ENCODE measurements around the gene ACBD6. TPM values are rescaled to one million over a fixed set of nuclear protein-coding genes. Genes with fewer than 3 reads are reported as not detected.

The ACBD6 gene
- total RNA-seq, 1 donor from 2014 or later = 43.4 TPM

GRCh38 chr1:180524160-180524914 lies 22.0 kb upstream of the ACBD6 start:
- Histone ChIP-seq H3K9me3 (ENCODE audit: insufficient read depth, low read depth, low read length) (no peaks in the 10 kb centered on the region), H3K4me1 (ENCODE audit: insufficient read depth, low read length) (peaks cover 9% of the 10 kb centered on the region), H4K20me1 (ENCODE audit: insufficient read depth, low read length) (no peaks in the 10 kb centered on the region), H3K4me2 (ENCODE audit: low read length) (no peak overlapping the region), H3K4me3 (ENCODE audit: insufficient read depth, low read depth, low read length) (no peak overlapping the region), H2AFZ (ENCODE audit: low read depth, low read length) (no peak overlapping the region), H3K79me2 (ENCODE audit: insufficient read depth, low read length) (no peaks in the 10 kb centered on the region), H3K9ac (ENCODE audit: low read length) (no peak overlapping the region), H3K27me3 (ENCODE audit: insufficient read depth, low read length) (no peaks in the 10 kb centered on the region), H3K27ac (ENCODE audit: low read depth, low read length) (no peak overlapping the region), H3K36me3 (ENCODE audit: insufficient read depth, low read length) (no peaks in the 10 kb centered on the region)
- H3K9me3 Mint-ChIP-seq (ENCODE audit: unreplicated experiment) = peaks cover 3% of the 10 kb centered on the region
- FAIRE-seq (no peak), DNase-seq (ENCODE audit: low read depth) (no peak)
- no peak overlapping the region for H3K4me3 Mint-ChIP-seq (ENCODE audit: unreplicated experiment)
- peak overlapping the region; percentile 35 for H3K27ac Mint-ChIP-seq (ENCODE audit: unreplicated experiment)
- TF ChIP-seq CTCF (IDR thresholded peaks at IDR 0.05; ENCODE audit: insufficient read depth, low read depth, low read length) (no peak), EZH2 (IDR thresholded peaks at IDR 0.05; ENCODE audit: insufficient read depth, low read length) (no peak)
- H3K4me1 Mint-ChIP-seq (ENCODE audit: low read depth, unreplicated experiment) = peaks cover 46% of the 10 kb centered on the region
- no peaks in the 10 kb centered on the region for H3K36me3 Mint-ChIP-seq (ENCODE audit: low read depth, unreplicated experiment)
- H3K27me3 Mint-ChIP-seq (ENCODE audit: low read depth, unreplicated experiment) = no peaks in the 10 kb centered on the region

DNA sequence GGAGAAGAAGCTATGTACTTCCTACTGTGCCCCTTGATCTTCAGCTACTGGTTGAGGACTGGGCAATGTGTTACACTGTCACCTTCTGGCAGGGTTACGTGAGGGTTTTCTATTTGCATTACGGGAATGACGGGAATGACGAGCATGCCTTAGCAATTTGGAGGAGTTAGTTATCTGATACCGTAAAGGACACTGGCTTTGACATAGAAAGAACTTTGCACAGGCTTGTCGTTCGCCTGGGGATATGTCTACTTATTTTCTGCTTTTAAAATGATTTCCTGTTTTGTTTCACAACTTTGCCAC lies 19.8 kb upstream of the ACBD6 start:
- H3K4me1 Mint-ChIP-seq (ENCODE audit: low read depth, unreplicated experiment) = peaks cover 40% of the 10 kb centered on the region
- Histone ChIP-seq H3K27ac (ENCODE audit: low read depth, low read length) (no peak overlapping the region), H3K9me3 (ENCODE audit: insufficient read depth, low read depth, low read length) (no peaks in the 10 kb centered on the region), H3K9ac (ENCODE audit: low read length) (no peak overlapping the region), H3K4me3 (ENCODE audit: insufficient read depth, low read depth, low read length) (no peak overlapping the region), H2AFZ (ENCODE audit: low read depth, low read length) (no peak overlapping the region), H3K27me3 (ENCODE audit: insufficient read depth, low read length) (no peaks in the 10 kb centered on the region), H3K36me3 (ENCODE audit: insufficient read depth, low read length) (no peaks in the 10 kb centered on the region), H4K20me1 (ENCODE audit: insufficient read depth, low read length) (no peaks in the 10 kb centered on the region), H3K4me2 (ENCODE audit: low read length) (no peak overlapping the region), H3K4me1 (ENCODE audit: insufficient read depth, low read length) (peaks cover 3% of the 10 kb centered on the region), H3K79me2 (ENCODE audit: insufficient read depth, low read length) (no peaks in the 10 kb centered on the region)
- no peaks in the 10 kb centered on the region for H3K27me3 Mint-ChIP-seq (ENCODE audit: low read depth, unreplicated experiment)
- TF ChIP-seq CTCF (IDR thresholded peaks at IDR 0.05; ENCODE audit: insufficient read depth, low read depth, low read length) (no peak), EZH2 (IDR thresholded peaks at IDR 0.05; ENCODE audit: insufficient read depth, low read length) (no peak)
- H3K27ac Mint-ChIP-seq (ENCODE audit: unreplicated experiment) = no peak overlapping the region
- DNase-seq (ENCODE audit: low read depth) = no peak
- no peak for FAIRE-seq
- peaks cover 3% of the 10 kb centered on the region for H3K9me3 Mint-ChIP-seq (ENCODE audit: unreplicated experiment)
- no peak overlapping the region for H3K4me3 Mint-ChIP-seq (ENCODE audit: unreplicated experiment)
- no peaks in the 10 kb centered on the region for H3K36me3 Mint-ChIP-seq (ENCODE audit: low read depth, unreplicated experiment)

GRCh38 chr1:180521474-180522212 lies 19.3 kb upstream of the ACBD6 start:
- H3K4me1 ChIP-seq (ENCODE audit: insufficient read depth, low read length) = no peaks in the 10 kb centered on the region
- H3K36me3 Mint-ChIP-seq (ENCODE audit: low read depth, unreplicated experiment) = no peaks in the 10 kb centered on the region
- no peaks in the 10 kb centered on the region for H3K27me3 Mint-ChIP-seq (ENCODE audit: low read depth, unreplicated experiment)
- no peak for DNase-seq (ENCODE audit: low read depth)
- H3K9me3 ChIP-seq (ENCODE audit: insufficient read depth, low read depth, low read length) = no peaks in the 10 kb centered on the region
- no peak overlapping the region for H3K9ac ChIP-seq (ENCODE audit: low read length)
- H2AFZ ChIP-seq (ENCODE audit: low read depth, low read length) = no peak overlapping the region
- no peak overlapping the region for H3K4me2 ChIP-seq (ENCODE audit: low read length)
- H4K20me1 ChIP-seq (ENCODE audit: insufficient read depth, low read length) = no peaks in the 10 kb centered on the region
- H3K36me3 ChIP-seq (ENCODE audit: insufficient read depth, low read length) = no peaks in the 10 kb centered on the region
- H3K4me1 Mint-ChIP-seq (ENCODE audit: low read depth, unreplicated experiment) = peaks cover 34% of the 10 kb centered on the region
- no peak overlapping the region for H3K27ac ChIP-seq (ENCODE audit: low read depth, low read length)
- no peak overlapping the region for H3K4me3 ChIP-seq (ENCODE audit: insufficient read depth, low read depth, low read length)
- H3K9me3 Mint-ChIP-seq (ENCODE audit: unreplicated experiment) = peaks cover 3% of the 10 kb centered on the region
- TF ChIP-seq CTCF (IDR thresholded peaks at IDR 0.05; ENCODE audit: insufficient read depth, low read depth, low read length) (no peak), EZH2 (IDR thresholded peaks at IDR 0.05; ENCODE audit: insufficient read depth, low read length) (no peak)
- no peak overlapping the region for H3K4me3 Mint-ChIP-seq (ENCODE audit: unreplicated experiment)
- no peaks in the 10 kb centered on the region for H3K27me3 ChIP-seq (ENCODE audit: insufficient read depth, low read length)
- H3K27ac Mint-ChIP-seq (ENCODE audit: unreplicated experiment) = no peak overlapping the region
- no peaks in the 10 kb centered on the region for H3K79me2 ChIP-seq (ENCODE audit: insufficient read depth, low read length)
- FAIRE-seq = no peak

Measured in astrocyte (in vitro differentiated cells and primary cell).